Spleen (tissue), 13 donors: ENCODE results near the gene KLHDC4. TPM values are rescaled to one million over a fixed set of nuclear protein-coding genes. Genes with fewer than 3 reads are reported as not detected.
"Not testable (repeated sequence)": the region's sequence is repeated elsewhere in the genome, so short reads cannot be mapped to it uniquely, and the experiment has no call there.

ENCODE experiments used
- DNase-seq: peaks from one replicate; pipeline ENCODE4 v3.0.0-alpha.2; 2020
- H3K27ac ChIP-seq, 8 donors: fragments of 200-600 bp; sonication (generic) in 7 of 8; 1 replicate in 4 of 8; 2 replicates in 4 of 8; pipeline versions ENCODE4 v1.5.0 to v1.8.0; 2016 to 2021; ENCODE audit warnings: inconsistent platforms in 4 of 8, mild to moderate bottlenecking in 4 of 8, moderate library complexity in 1 of 8
- H3K27me3 ChIP-seq, 7 donors: fragments of 200-600 bp; sonication (generic) in 6 of 7; replicated peaks in 1 of 7; 1 replicate in 4 of 7; 2 replicates in 3 of 7; pipeline versions ENCODE4 v1.5.0 to v1.8.0; 2016 to 2021; ENCODE audit warnings: inconsistent platforms in 3 of 7, mild to moderate bottlenecking in 1 of 7
- H3K36me3 ChIP-seq, 6 donors: fragments of 200-600 bp; sonication (generic) in 5 of 6; 1 replicate in 4 of 6; 2 replicates in 2 of 6; pipeline versions ENCODE4 v1.5.0 to v1.8.0; 2016 to 2021; ENCODE audit warnings: inconsistent platforms in 2 of 6
- H3K4me1 ChIP-seq, 6 donors: fragments of 200-600 bp; sonication (generic) in 5 of 6; 1 replicate in 3 of 6; 2 replicates in 3 of 6; pipeline versions ENCODE4 v1.5.0 to v1.8.0; 2016 to 2021; ENCODE audit warnings: inconsistent platforms in 3 of 6
- H3K4me3 ChIP-seq, 8 donors: fragments of 200-600 bp; sonication (generic) in 7 of 8; 1 replicate in 4 of 8; 2 replicates in 4 of 8; pipeline versions ENCODE4 v1.5.0 to v1.8.0; 2016 to 2021; ENCODE audit warnings: inconsistent platforms in 4 of 8, mild to moderate bottlenecking in 4 of 8, moderate library complexity in 2 of 8
- H3K9me3 ChIP-seq, 8 donors: fragments of 200-600 bp; sonication (generic) in 7 of 8; 1 replicate in 4 of 8; 2 replicates in 4 of 8; pipeline versions ENCODE4 v1.5.0 to v1.8.0; 2016 to 2021; ENCODE audit warnings: inconsistent platforms in 4 of 8
- POLR2A ChIP-seq, 3 donors: fragments of 450-650 bp; IDR thresholded peaks; one replicate each; pipeline ENCODE4 v1.5.1; 2017; ENCODE audit warnings: antibody characterized with exemption in 3 of 3, mild to moderate bottlenecking in 1 of 3
- POLR2AphosphoS5 ChIP-seq, 3 donors: sonication (generic); formaldehyde crosslinking; IDR thresholded peaks; one replicate each; pipeline ENCODE4 v1.5.1; 2017; ENCODE audit warnings: antibody characterized with exemption in 3 of 3
- WGBS, 5 donors: extraction: QIAGEN DNeasy Blood & Tissue Kit in 3 of 5; methylation state at CpG; one replicate each; pipeline versions ENCODE4 v1.1.5 to v1.1.7; 2013 to 2018; 5-methylcytosine and 5-hydroxymethylcytosine counted together
- intact Hi-C: fragments of 100-400 bp; cut with DNase I; formaldehyde crosslinking; loops from one replicate; pipeline ENCODE4 v1.15.0; 2023; ENCODE audit warnings: low total_unique reads
- long read RNA-seq, 2 donors: transcript quantifications; one replicate each; lab custom pipeline, GENCODE V29; 2026
- polyA plus RNA-seq, 3 donors: library from polyadenylated mRNA; stranded (reverse); fragments of 200-250 nt; gene quantifications; one replicate each; pipeline ENCODE4 v1.2.1, GENCODE V29; 2013
- total RNA-seq, 7 donors: library from RNA; depleted of rRNA in 3 of 7; stranded (reverse); fragments of >200 nt in 3 of 7; fragmentation: NEBNext Ultra II Directional in 4 of 7; extraction: Animal tissue kit (Norgen Biotek cat#: 25700) in 4 of 7; gene quantifications; one replicate each; pipeline versions ENCODE4 v1.1.0 to v1.2.1, GENCODE V29; 2016 to 2021
- TF ChIP-seq, protein P1 (sequence below), 11 experiments: fragments of 200-600 bp in 7 of 11; fragments of 450-650 bp in 4 of 11; sonication (generic) in 4 of 11; IDR thresholded peaks in 8 of 11; conservative IDR thresholded peaks in 3 of 11; 1 replicate in 7 of 11; 2 replicates in 4 of 11; pipeline versions ENCODE4 v1.4.0 to v1.8.0; 2016 to 2021; ENCODE audit warnings: antibody characterized with exemption in 11 of 11, inconsistent platforms in 4 of 11, mild to moderate bottlenecking in 1 of 11
- donor health status: healthy with polysubstance abuse.
- donor health status: DM: no; HTN: no; CAD: no; lungs with moderate emphysema.
- donor health status: DM: no; HTN: no; CAD: no.
- donor health status: Bipolar disorder and iron deficiency.
- donor health status: healthy.
- donor health status: DM: no; HTN: no; CAD: no.
- donor health status: DM: yes; HTN: yes; CAD: no.

KLHDC4 gene
- total RNA-seq: 10 to 100 TPM; 46.7 to 91.7 (median 58.4) TPM
- 10 to 100 TPM; 30.2 to 58.0 (median 55.4) TPM for polyA plus RNA-seq
- long read RNA-seq, donor 1, full-length matches to known transcripts: 1 of 1 reads
- long read RNA-seq, donor 1, partial matches to known transcripts: 0 of 1 reads
- long read RNA-seq, donor 1, other reads (novel, unspliced or antisense): 0 of 1 reads
- long read RNA-seq, donor 2, full-length matches to known transcripts: 2 of 2 reads
- long read RNA-seq, donor 2, partial matches to known transcripts: 0 of 2 reads
- long read RNA-seq, donor 2, other reads (novel, unspliced or antisense): 0 of 2 reads

DNA sequence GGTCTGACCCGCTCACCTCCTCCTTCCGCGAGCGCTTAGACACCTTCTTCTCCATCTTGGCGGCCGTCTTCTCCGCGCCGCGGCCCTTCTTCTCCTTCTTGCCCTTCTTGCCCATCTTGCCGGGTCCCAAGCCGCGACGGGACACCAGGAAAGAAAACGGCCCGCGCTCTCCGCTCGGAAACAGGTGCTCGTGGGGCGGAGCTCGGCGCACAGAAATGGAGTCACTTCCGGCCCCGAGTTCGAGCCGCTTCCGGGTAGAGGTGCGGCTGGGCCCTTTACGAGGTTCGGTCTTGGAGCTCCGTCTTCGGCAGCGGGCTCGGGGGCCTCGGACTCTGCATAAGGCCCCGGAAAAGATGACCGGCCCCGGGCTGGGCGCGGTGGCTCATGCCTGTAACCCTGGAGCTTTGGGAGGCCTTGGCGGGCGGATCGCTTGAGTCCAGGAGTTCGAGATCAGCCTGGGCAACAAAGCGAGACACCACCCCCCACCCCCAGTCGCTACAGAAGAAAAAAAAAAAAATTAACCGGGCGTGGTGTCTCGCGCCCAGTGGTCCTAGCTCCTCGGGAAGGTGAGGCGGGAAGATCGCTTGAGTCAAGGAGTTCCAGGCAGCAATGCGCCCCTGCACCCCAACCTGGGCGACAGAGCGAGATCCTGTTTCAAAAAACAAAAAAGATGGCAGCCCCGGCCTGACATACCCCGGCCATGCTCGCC lies at the start of gene KLHDC4:
TSS of gene KLHDC4 (minus strand) at position 211 of the 709 bp plus-strand sequence. CDS start at position 115, 96 bp downstream.
- TF ChIP-seq, protein P1, sequence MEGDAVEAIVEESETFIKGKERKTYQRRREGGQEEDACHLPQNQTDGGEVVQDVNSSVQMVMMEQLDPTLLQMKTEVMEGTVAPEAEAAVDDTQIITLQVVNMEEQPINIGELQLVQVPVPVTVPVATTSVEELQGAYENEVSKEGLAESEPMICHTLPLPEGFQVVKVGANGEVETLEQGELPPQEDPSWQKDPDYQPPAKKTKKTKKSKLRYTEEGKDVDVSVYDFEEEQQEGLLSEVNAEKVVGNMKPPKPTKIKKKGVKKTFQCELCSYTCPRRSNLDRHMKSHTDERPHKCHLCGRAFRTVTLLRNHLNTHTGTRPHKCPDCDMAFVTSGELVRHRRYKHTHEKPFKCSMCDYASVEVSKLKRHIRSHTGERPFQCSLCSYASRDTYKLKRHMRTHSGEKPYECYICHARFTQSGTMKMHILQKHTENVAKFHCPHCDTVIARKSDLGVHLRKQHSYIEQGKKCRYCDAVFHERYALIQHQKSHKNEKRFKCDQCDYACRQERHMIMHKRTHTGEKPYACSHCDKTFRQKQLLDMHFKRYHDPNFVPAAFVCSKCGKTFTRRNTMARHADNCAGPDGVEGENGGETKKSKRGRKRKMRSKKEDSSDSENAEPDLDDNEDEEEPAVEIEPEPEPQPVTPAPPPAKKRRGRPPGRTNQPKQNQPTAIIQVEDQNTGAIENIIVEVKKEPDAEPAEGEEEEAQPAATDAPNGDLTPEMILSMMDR (IDR thresholded peaks at IDR 0.05 in 8 of 11, conservative IDR thresholded peaks at IDR 0.05 in 3 of 11): no peak
- TF ChIP-seq POLR2A (IDR thresholded peaks at IDR 0.05) (peak; percentile 37 to 46 (median 42)), POLR2AphosphoS5 (IDR thresholded peaks at IDR 0.05) (peak; percentile 92 to 93 (median 92))
- intact Hi-C loops: loop anchor here (10.0 kb wide), 2 partner anchors 181 to 381 kb away; partner anchors contain the start of gene FBXO31
- Histone ChIP-seq H3K4me1 (peaks cover 14 to 64% (median 49%) of the 10 kb centered on the region in 6 donors), H3K4me3 (peak within 1 kb of the TSS; percentile 89 to 100 (median 98)), H3K27me3 (peaks cover 0 to 6% (median 0%) of the 10 kb centered on the region in 7 donors), H3K27ac (peak within 1 kb of the TSS; percentile 87 to 96 (median 94)), H3K36me3 (peaks cover 0 to 33% (median 24%) of the 10 kb centered on the region in 6 donors), H3K9me3 (no peaks in the 10 kb centered on the region)
- peak; percentile 97 for DNase-seq
- 0 to 2% (median 1%) methylated on average over 44 to 60 of the region's 60 CpGs for WGBS, 5 donors

GRCh38 chr16:87815567-87815966 lies 49.8 kb upstream of the KLHDC4 start:
- 33 to 80% (median 66%) methylated on average over 1 to 5 of the region's 5 CpGs for WGBS, 5 donors
- Histone ChIP-seq H3K9me3 (peaks cover 3 to 28% (median 26%) of the 10 kb centered on the region in 8 donors), H3K27ac (no peak overlapping the region), H3K27me3 (peaks cover 0 to 1% (median 0%) of the 10 kb centered on the region in 7 donors), H3K4me3 (no peak overlapping the region), H3K4me1 (peaks cover 0 to 23% (median 6%) of the 10 kb centered on the region in 6 donors), H3K36me3 (no peaks in the 10 kb centered on the region)
- TF ChIP-seq, protein P1 (IDR thresholded peaks at IDR 0.05 in 8 of 11, conservative IDR thresholded peaks at IDR 0.05 in 3 of 11): no peak
- no peak for TF ChIP-seq POLR2AphosphoS5 (IDR thresholded peaks at IDR 0.05)
- no peak for TF ChIP-seq POLR2A (IDR thresholded peaks at IDR 0.05)
- no peak for DNase-seq
- intact Hi-C loops: no loop called here

- WGBS, 5 donors: 60 to 77% (median 63%) methylated on average over 10 of the region's 10 CpGs
- no peak overlapping the region for H3K27ac ChIP-seq
- no peak for TF ChIP-seq POLR2A (IDR thresholded peaks at IDR 0.05)
- TF ChIP-seq, protein P1 (IDR thresholded peaks at IDR 0.05 in 8 of 11, conservative IDR thresholded peaks at IDR 0.05 in 3 of 11): no peak
- TF ChIP-seq POLR2AphosphoS5 (IDR thresholded peaks at IDR 0.05): no peak
Measured at GRCh38 chr16:87812200-87812656, 46.4 kb upstream of the KLHDC4 start.

DNA sequence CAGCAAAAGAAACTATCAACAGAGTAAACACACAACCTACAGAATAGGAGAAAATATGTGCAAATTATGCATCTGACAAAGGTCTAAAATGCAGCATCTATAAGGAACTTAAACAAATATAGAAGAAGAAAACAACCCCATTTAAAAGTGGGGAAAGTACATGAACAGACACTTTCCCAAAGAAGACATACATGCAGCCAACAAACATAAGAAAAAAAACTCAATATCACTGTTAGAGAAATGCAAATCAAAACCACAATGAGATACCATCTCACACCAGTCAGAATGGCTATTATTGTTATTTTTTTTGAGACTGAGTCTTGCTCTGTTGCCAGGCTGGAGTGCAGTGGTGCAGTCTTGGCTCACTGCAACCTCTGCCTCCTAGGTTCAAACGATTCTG lies 45.7 kb upstream of the KLHDC4 start:
- H3K4me1 ChIP-seq: peaks cover 4 to 59% (median 32%) of the 10 kb centered on the region in 6 donors
- intact Hi-C loops, H3K9me3 ChIP-seq, DNase-seq, H3K27ac ChIP-seq, H3K4me3 ChIP-seq, H3K36me3 ChIP-seq: not testable (repeated sequence)
- 39 to 69% (median 57%) methylated on average over 1 of the region's 1 CpG for WGBS, 5 donors
- H3K27me3 ChIP-seq: peaks cover 0 to 16% (median 0%) of the 10 kb centered on the region in 7 donors

More at GRCh38 chr16:87812200-87812656, 46.4 kb upstream of the KLHDC4 start:
- no peak for DNase-seq
- Histone ChIP-seq H3K4me3 (no peak overlapping the region), H3K27me3 (peaks cover 0 to 10% (median 0%) of the 10 kb centered on the region in 7 donors), H3K4me1 (peaks cover 0 to 53% (median 25%) of the 10 kb centered on the region in 6 donors), H3K9me3 (peaks cover 0 to 11% (median 10%) of the 10 kb centered on the region in 8 donors), H3K36me3 (no peaks in the 10 kb centered on the region)
- intact Hi-C loops: no loop called here
